GM06990 (cell line): ENCODE data around the gene PNPLA3.

Experiments used
- DNase-seq: peaks from one replicate; pipeline ENCODE4 v3.0.0-alpha.2; 2011; ENCODE audit not compliant: insufficient read length; ENCODE audit errors: extremely low read depth
- H3K27me3 ChIP-seq: replicated peaks from 2 replicates; pipeline ENCODE4 v1.6.0; 2011; ENCODE audit warnings: low read length; ENCODE audit not compliant: control insufficient read depth, insufficient read depth
- H3K36me3 ChIP-seq: 2 replicates; pipeline ENCODE4 v1.5.1; 2011; ENCODE audit warnings: low read length; ENCODE audit not compliant: control insufficient read depth, insufficient read depth
- H3K4me3 ChIP-seq: replicated peaks from 2 replicates; pipeline ENCODE4 v1.5.1; 2011; ENCODE audit warnings: low read depth, mild to moderate bottlenecking, control low read depth, low read length
- CTCF ChIP-seq: IDR thresholded peaks from 2 replicates; pipeline ENCODE4 v1.5.1; 2011; ENCODE audit warnings: low read length, control low read depth, mild to moderate bottlenecking, inconsistent platforms; ENCODE audit not compliant: insufficient read depth, poor library complexity, severe bottlenecking

The PNPLA3 gene

GRCh38 chr22:43991316-43992020 lies 67.9 kb downstream of the PNPLA3 start:
- Histone ChIP-seq H3K36me3 (peaks cover 18% of the 10 kb centered on the region), H3K4me3 (no peak overlapping the region), H3K27me3 (no peaks in the 10 kb centered on the region)
- no peak for DNase-seq
- no peak for TF ChIP-seq CTCF

- DNase-seq = no peak
- Histone ChIP-seq H3K36me3 (peaks cover 18% of the 10 kb centered on the region), H3K27me3 (no peaks in the 10 kb centered on the region), H3K4me3 (no peak overlapping the region)
- no peak for TF ChIP-seq CTCF
Observed at GRCh38 chr22:43992331-43992821, 68.8 kb downstream of the PNPLA3 start.

GRCh38 chr22:43993072-43993760 lies 69.6 kb downstream of the PNPLA3 start:
- H3K27me3 ChIP-seq = no peaks in the 10 kb centered on the region
- H3K36me3 ChIP-seq = peaks cover 17% of the 10 kb centered on the region
- no peak overlapping the region for H3K4me3 ChIP-seq
- DNase-seq = peak; percentile 41
- peak; percentile 97 for TF ChIP-seq CTCF

- no peak for TF ChIP-seq CTCF
- Histone ChIP-seq H3K27me3 (no peaks in the 10 kb centered on the region), H3K4me3 (no peak overlapping the region), H3K36me3 (peaks cover 20% of the 10 kb centered on the region)
- DNase-seq = no peak
Observed at GRCh38 chr22:43994006-43994405, 70.4 kb downstream of the PNPLA3 start.

- no peak overlapping the region for H3K4me3 ChIP-seq
- peaks cover 20% of the 10 kb centered on the region for H3K36me3 ChIP-seq
- TF ChIP-seq CTCF = no peak
Observed at GRCh38 chr22:43994416-43994815, 70.8 kb downstream of the PNPLA3 start.

More at GRCh38 chr22:43994416-43994815, 70.8 kb downstream of the PNPLA3 start:
- DNase-seq = no peak
- no peaks in the 10 kb centered on the region for H3K27me3 ChIP-seq
